HG03139 (cell line): ENCODE results near the gene ZW10.
"Not testable (repeated sequence)": the region's sequence is repeated elsewhere in the genome, so short reads cannot be mapped to it uniquely, and the experiment has no call there.

Experiments
- ATAC-seq: cut with Tn5 transposase; IDR thresholded peaks from one replicate; pipeline ENCODE4 v1.9.1; 2021; ENCODE audit not compliant: unreplicated experiment

ZW10 gene

DNA sequence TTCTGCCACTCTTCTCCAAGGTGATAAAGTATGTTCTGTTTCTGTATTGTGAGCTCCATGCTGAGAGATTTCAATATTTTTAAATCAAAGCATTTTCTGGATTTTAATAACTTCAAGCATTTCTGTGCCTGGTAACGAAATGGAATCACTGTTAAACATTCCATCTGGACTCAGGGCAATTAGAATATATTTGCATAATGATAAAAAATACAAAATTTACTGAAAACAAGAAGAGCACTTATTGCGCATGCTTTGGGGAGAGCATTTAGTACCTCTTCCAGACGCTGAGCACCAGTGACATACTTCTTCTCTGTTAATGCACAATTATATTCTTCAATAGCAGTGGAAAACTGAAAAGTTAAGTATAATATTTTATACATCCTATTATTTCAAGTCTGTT lies 13.3 kb downstream of the ZW10 start:
- no peak for ATAC-seq

DNA sequence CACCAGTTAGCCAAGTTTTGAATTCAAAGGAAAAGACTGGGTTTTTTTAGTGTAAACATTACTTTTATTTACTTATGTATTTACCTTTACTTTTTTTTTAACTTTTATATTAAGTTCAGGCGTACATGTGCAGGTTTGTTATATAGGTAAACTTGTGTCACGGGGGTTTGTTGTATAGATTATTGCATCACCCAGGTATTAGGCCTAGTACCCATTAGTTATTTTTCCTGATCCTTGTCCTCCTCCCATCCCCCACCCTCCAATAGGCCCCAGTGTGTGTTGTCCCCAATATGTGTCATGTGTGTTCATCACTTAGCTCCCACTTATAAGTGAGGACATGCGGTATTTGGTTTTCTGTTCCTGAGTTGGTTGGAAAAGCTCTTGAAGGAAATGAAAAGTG lies 20.6 kb downstream of the ZW10 start:
- no peak for ATAC-seq

DNA sequence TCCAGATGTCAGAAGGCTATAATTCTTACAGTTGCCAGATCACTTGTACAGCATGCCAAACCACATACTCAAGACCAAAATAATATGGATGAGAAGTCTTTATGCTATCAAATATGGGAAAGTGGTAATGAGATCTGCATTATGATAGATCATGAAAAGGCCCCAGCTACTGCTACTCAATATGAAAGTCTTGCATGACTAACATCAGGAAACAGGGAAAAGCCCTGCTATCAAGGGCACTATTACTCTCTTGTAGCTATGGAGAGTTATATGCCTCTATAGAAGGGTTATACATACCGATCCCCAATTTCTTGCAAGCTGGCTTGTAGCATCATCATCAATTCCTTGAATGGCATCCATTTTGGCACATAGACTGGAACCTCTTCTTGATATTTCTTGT lies 37.2 kb downstream of the ZW10 start:
- no peak for ATAC-seq

DNA sequence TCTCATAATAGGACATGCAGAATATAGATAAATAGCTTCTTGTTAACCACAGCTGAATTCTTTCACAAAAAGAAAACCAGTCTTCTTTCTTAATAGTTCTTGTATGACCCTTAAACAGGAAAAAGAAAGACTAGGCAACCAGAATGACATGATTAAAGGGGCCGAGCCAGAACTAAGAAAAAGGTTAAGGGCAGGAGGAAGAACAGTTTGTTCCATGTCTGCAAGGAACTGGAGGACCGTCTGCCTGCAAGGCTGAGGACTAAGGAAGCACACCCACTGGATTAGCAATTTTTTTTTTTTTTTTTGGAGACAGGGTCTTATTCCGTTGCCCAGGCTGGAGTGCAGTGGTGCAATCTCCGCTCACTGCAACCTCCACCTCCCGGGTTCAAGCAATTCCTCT lies 41.4 kb downstream of the ZW10 start:
- ATAC-seq, result no peak

DNA sequence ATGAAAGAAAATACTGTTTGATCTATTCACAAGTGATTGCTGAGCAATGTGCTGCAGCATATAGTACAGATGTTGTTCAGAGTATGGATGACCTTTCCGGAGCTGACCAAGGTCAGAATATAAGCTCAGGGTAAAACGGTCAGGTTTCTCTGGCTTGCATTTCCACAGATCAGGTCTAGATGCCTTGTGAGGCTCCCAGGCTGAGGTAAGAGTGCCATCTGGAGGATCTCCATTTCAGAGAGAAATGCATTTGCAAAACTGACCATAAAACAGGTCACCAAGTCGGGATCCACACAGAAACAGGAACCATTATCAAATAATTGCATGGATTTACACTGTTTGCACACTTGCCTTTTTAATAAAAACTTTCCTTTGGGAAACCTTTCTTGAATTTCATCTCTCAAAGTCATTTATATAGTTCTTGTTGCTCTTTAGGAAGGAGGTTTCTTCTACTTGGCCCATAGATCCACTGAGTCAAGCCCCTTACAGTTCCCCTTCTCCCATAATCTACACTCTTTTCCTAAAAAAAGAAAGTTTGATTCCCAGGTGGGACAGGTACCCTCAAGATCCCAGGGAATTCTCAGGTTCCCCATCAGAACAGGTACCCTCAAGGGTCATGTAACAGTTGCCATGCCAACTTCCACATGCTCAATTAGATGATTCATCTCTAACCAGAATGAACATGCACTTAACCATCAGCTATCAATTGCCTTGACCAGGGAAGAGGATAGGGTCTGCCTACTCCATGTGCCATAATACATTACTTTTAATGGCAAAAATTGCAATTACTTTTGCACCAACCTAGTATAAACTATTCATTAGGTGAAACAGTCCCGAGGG lies 42.4 kb downstream of the ZW10 start:
- no peak for ATAC-seq

DNA sequence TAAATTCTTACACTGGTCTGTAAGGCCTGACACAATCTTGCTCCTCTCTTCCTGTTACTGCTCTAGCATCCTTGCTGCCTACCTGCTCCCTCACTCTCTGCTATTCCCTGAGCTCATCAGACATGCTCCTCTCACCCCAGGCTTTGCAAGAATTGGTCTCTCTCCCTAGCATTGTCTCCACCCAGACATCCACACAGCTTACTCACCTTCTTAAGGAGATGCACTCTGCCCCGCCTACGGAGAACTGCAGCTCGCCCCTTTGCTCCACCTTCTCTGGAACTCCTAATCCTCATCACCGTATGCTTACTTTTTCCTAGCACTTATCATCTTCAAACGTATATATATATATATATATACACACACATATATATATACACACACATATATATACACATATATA lies 44.0 kb downstream of the ZW10 start:
- ATAC-seq, result no peak

DNA sequence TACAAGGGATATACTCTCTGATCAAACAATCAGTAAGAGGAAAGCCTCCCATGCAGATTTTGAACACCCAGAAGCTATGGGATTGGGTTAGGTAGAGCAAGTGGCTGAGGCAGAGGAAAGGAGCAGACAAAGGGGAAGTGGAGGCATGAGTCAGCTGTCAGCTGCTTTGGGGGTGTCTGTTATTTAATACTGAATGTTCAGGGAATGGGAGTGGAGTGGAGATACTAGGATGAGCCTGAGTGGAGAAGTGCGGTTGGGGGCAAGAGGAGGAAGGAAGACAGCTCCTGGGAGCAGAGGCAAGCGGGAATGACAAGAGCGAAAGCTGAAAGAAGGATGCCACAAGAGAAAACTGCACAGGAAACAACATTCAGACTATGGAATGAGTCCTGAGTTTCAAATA lies 44.7 kb downstream of the ZW10 start:
- ATAC-seq, result no peak

DNA sequence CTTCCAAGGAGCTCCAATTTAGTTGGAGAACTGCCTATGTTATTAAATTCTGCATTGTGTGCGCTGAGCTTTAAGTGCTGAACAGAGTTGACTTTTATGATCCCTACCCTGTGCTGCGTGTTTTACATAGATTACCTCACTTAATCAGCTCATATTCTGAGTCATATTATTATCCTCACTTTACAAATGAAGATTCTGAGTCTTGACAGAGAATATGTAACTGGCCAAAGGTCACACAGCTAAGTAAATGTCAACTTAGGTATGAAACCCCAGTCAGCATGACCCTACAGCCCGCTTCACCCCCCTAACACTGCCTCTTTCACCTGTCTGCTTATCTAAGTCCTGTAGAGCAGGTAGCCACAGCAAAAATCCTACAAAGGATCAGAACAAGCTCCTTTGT lies 47.6 kb downstream of the ZW10 start:
- no peak for ATAC-seq

DNA sequence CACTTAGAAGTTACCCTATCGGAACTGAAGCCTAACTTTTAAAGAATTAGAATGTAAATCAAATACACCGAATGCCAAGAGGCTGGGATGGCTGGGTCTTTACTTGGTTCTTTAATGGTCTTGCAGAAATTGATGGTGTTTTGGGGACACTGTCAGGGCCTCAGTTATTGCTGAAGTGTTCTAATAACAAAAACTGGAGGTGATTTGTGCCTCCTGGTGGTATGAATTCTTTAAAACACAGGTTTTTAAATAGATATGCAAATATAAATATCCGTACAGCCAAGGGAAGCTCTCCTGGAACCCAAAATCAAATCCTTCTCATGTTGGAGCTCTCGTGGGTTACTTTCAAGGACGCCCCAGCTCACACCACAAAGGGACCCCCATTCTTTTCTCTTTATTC lies 48.1 kb downstream of the ZW10 start:
- ATAC-seq, result no peak

DNA sequence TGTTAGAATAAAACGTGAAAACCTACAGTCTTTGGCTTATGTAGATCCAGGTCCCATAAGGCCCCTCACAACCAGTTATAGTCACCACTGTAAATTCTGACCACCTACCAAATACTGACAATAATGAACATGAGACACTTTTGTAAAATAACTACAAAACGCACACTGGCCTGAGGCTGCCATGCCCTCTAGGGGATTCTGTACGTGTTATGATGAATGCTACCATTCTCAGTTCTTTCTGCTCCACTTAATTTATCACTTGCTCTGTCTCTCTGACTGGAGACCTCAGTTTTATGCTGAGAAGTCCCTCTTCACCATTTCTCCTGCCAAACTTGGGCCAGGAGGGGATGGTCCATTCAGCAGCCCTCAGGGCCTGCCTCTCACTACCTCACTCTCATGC lies 48.7 kb downstream of the ZW10 start:
- ATAC-seq, result no peak

DNA sequence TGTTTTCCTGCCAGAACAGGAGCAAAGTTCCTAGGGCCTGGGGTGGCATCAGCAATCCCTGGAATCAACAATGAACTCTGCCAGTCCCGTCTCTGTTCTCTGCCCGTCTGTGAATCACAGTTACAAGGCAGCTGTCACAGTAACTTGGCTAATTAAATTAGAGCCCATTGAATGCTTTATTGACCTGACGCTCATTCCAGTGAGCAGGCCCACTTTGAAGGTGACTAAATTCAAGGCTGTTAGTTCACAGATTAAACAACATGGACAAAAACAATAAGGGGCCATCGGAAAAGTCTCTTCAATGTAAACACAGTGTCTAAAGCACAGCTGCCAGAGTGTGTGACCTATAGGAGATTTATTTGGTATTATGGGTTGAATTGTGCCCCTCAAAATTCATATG lies 49.7 kb downstream of the ZW10 start:
- ATAC-seq, result no peak

DNA sequence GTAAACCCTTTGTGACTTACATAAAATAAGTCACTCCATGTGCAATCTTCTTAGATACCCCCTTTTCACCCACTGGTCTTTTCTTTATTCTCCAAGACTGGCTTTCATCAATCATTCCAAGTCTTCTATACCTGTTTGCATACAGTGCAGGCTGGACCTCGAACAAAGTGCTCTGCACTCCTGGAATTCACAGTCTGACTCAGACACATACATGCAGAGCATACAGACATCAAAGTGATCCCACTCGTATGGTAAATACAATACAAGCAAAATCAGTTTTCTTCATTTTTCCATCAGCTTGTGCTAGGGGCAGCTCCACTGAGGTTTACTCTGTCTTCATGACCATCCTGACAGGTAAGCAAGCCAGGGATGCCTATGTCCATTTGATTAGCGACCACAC lies 50.6 kb downstream of the ZW10 start:
- ATAC-seq, result no peak

DNA sequence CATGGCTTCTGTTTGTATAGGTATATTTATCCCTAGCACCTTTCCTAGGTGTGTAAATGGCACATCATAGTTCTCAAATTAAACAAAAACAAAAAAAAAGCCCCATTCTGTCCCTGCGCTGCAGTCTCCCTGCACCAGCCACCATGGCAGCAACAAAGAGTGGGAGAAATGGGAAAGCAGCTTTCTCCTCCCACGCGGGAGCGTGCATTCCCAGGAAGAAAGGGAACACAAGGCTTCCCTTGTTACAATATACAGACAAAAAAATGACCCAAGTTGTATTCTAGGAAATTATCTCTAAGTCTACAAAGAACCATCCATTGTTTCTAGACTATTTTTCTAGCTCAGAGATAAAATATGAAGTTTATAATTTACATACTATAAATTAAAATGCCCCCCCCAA lies 51.3 kb downstream of the ZW10 start:
- ATAC-seq, result no peak

DNA sequence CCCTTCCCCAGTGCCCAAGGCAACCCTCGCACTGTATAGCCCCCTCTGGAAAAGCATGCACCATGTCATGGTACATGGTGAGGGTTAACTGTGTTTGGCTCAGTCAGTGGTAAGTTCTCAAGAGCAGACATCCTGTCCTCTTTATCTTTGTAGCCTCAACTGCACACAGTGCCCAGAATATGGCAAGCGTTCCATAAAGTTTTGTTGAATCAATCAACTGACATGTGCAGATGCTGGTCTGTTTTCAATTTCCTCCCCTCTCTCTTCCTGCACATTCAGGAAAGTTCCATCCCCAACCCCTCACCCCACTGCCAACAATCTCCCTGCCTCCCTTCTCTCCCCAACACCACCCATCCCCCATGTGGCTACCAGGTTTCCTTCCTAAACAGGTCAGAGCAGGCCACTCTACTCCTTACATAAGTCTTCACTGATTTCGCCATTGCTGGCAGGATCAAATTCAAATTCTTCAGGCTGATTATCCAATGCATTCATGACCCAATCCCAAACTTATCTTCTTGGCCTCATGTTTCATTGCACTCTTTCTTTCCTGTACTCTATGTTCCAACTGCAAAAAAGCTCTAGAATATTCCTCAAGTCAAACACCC lies 51.9 kb downstream of the ZW10 start:
- no peak for ATAC-seq

DNA sequence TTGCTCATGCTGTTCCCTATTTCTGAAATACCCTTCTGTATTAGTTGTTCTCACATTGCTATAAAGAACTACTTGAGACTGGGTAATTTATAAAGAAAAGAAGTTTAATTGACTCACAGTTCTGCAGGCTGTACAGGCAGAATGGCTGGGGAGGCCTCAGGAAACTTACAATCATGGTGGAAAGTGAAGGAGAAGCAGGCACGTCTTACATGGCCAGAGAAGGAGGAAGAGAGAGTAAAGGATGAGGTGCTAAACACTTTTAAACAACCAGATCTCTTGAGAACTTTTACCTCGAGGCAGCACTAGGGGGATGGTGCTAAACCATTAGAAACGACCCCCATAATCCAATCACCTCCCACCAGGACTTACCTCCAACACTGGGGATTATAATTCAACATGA lies 53.0 kb downstream of the ZW10 start:
- ATAC-seq, result not testable (repeated sequence)

DNA sequence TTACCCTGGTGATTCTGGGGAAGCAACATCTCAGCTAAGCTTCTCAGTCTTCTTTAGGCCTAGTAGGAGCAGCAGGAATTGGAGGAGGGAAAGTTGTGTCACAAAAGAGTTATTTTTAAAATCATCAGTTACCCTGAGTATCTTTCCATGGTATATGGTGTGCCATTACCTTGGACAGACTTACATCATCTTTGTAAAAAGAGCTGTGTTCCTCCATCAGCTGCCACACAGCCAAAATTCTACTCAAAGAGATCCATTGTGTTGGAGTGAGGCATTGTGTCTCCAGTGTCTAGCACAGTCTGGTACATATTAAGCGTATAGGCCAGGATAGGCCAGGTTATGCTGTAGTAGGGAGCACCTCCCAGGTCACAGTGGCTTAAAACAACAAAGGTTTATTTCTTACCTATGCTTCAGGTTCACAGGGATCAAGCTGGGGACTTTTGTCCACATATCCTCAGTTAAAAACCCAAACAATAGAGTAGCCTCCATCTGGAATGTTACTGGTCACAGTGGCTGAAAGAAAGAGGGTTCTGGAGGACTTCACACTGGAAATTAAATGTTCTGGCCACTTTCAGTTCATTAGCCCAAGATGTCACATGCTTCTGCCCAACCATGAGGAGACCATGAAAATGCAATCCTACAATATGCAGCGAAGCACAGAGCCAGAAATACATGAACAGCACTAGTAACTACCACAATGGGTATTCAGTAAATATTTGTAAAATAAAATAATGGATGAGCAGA lies 57.4 kb downstream of the ZW10 start:
- no peak for ATAC-seq

DNA sequence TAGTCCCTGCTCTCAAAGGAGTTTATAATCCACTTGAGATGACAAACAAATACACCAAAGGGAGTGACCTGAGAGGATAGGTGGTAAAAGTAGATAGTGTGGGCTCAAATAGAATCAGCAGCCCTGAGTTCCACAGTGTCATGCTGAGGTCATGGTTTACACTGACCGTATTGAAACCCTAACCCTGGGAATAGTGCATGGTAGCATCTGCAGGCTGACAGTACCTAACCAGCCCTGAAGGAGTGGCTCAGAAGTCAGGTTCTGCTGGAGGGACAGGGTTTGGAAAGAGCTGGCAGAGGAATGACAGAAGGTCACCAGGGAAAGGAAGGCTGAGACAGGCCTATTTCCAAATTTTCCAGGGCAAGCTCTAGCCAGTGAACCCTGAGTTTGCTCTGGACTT lies 58.2 kb downstream of the ZW10 start:
- ATAC-seq, result no peak

DNA sequence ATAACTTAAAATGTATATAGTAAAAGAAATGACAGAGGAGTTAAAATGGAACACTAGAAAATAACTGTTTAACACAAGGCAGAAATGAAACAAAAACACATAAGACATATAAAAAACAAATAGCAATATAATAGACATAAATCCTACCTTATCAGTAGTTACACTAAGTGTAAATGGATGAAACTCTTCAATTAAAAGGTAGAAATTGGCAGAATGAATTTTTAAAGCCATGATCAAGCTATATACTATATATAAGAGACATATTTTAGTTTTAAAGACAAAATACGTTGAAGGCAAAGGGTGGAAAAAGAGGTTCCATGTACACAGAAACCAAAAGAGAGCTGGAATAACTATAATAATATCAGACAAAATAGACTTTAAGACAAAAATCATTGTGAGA lies 62.5 kb downstream of the ZW10 start:
- ATAC-seq, result no peak

DNA sequence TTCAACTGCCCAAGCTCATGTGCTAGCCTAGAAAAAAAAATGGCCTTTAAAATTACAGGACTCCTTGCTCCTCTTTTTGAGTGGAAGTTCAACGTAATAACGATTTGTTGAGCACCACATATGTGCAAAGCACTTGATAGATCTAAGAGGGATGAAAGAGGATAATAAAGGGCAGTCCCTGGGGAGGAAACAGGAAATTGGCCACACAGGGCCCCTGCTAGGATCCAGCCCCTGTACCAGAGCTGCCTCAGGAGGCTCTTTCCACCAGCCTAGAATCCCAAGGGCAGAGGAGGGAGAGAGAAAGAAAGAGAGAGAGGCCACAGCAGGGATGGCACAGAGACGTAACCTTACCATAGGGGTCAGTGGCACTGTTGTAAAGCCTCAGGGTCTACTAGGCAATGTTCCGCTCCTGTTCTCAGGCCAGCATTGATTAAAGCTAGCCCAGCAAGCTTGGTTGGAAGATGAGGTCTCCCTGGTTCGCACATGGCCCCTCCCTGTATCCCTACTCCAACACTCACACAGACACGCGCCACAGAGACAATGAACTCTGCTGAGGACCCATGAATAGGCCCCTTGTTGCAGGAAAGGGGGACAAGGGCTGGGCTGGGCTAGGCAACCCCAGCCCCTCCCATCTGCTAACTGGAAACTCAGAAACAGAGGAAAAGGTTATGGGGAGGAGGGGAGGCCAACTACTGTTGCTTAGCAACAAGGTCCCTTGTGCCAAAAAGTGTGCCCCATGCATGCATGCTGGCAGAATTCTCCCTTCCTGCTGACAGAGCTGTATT lies 67.4 kb downstream of the ZW10 start, which contains the start of gene TMPRSS5:
Gene TMPRSS5 (minus strand): TSS at position 438 of the 785 bp plus-strand sequence. CDS start 84 bp downstream, at position 354.
- no peak for ATAC-seq

DNA sequence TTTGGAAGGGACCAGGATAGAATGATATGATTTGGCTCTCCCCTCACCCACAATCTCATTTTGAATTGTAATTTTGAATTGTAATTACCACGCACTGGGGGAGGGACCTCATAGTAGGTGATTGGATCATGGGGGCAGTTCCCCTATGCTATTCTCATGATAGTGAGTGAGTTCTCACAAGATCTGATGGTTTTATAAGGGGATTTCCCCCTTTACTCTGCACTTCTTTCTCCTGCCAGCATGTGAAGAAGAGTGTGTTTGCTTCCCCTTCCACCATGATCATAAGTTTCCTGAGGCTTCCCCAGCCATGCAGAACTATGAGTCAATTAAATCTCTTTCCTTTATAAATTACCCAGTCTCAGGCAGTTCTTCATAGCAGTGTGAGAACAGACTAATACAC lies 69.9 kb downstream of the ZW10 start:
- not testable (repeated sequence) for ATAC-seq

DNA sequence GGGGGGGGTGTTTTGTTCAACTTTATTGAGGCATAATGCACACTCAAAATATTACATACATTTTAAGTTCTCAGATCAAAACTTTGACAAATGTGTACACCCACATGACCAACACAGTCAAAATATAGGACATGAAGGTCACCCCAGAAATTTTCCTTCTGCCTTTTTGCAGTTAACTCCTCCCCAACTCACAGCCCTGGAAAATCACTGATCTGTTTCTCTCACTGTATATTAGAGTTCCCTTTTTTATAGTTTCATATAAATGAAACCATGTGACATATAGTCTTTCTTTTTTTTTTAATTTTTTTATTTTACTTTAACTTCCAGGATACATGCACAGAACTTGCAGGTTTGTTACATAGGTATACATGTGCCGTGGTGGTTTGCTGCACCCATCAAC lies 72.0 kb downstream of the ZW10 start:
- no peak for ATAC-seq
